GM12872 (cell line): ENCODE measurements around the gene SPPL2A.

Source experiments
- CTCF ChIP-seq: IDR thresholded peaks from 3 replicates; pipeline ENCODE4 v1.5.1; 2011; ENCODE audit warnings: low read depth, mild to moderate bottlenecking, low read length, moderate library complexity; ENCODE audit not compliant: insufficient read depth

SPPL2A gene

DNA sequence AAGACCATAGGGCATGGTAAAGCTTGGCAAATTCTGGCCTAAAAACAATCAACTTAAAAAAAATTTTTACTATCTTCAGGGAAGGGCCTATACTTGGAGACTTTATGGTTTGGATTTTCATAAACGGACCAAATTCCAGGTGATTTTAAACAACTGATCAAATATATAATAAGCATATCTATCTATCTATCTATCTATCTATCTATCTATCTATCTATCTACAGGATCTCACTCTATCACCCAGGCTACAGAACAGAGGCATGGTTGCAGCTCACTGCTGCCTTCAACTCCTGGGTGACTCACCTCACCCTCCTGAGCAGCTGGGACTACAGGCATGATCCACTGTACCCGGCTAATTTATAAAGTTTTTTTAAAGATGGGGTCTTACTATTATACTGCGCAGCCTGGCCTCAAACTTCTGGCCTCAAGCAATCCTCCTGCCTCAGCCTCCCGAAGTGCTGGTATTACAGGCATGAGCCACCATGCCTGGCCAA is 6.7 kb downstream of the SPPL2A start:
- TF ChIP-seq CTCF = no peak

GRCh38 chr15:50753463-50753862 is 12.0 kb downstream of the SPPL2A start:
- TF ChIP-seq CTCF = no peak

- TF ChIP-seq CTCF = no peak
Measured at GRCh38 chr15:50751394-50751793, 14.1 kb downstream of the SPPL2A start.

GRCh38 chr15:50750227-50750705 is 15.2 kb downstream of the SPPL2A start:
- no peak for TF ChIP-seq CTCF

DNA sequence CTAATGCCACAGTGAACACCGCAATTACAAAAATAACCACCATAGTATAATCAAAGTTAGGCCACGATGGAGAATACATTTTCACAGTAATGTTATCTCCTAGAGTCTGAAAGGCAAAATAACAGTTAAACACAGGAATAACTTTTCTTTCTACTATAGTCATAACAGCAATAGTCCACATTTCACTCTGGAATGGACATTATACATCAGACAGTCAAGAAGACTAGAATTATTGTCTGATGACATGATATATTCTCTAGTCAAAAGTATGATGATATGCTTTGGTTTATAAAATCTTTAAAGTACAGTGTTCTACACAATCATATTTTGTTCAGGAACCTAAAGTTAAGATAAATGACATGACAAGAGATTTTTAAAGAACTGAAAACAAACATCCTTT is 18.0 kb downstream of the SPPL2A start:
- no peak for TF ChIP-seq CTCF

DNA sequence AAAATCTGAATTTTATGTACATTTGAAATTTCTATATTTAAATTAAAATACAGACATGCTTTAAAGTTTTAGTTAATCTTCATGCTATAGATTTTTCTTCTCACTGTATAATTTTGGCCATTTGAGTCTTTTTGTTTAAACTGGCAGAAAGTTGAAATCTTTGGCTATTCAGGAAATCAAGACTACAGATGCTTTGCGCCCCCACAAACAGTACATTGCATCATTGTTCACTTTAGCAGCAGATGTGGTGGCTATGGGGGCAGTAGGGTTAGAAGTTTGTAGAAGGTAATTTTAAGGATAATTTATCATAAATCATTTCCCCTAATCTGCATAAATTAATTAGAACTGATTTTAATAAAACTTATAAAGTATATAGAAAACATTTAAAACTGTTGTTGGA is 20.9 kb downstream of the SPPL2A start:
- TF ChIP-seq CTCF = no peak

DNA sequence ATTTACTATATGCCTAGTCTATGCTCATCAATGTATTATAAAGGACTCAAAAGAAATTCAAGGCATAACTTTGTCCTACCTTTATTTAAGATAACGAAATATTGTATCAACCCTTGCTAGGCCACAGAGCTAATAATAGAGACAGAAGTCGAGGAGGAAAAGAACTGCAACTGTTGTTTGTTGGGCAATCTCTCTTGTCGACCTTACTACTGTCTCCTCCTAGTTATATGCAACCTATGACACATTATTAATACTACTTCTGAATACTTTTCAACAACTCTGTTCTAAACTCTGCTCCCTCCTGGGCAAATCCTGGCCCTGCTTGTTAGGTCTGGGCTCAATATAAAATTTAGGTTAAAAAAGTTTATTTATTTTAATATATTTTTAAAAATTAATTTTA is 24.6 kb downstream of the SPPL2A start:
- no peak for TF ChIP-seq CTCF
